Tibial nerve (tissue), 4 donors: Measurements from ENCODE around the gene ARMC9. TPM values are rescaled to one million over a fixed set of nuclear protein-coding genes. Genes with fewer than 3 reads are reported as not detected.
"Not testable (repeated sequence)": the region's sequence is repeated elsewhere in the genome, so short reads cannot be mapped to it uniquely, and the experiment has no call there.

Source experiments
- DNase-seq, 2 donors: peaks; one replicate each; pipeline ENCODE4 v3.0.0-alpha.2; 2019; ENCODE audit warnings: low spot score in 2 of 2
- H3K27ac ChIP-seq, 4 donors: fragments of 200-600 bp; sonication (generic) in 3 of 4; one replicate each; pipeline ENCODE4 v1.5.1; 2017 to 2019; ENCODE audit warnings: mild to moderate bottlenecking in 1 of 4
- H3K27me3 ChIP-seq, 2 donors: fragments of 200-600 bp; sonication (generic) in 1 of 2; one replicate each; pipeline versions ENCODE4 v1.5.1 to v1.6.0; 2017 to 2019
- H3K36me3 ChIP-seq, 3 donors: fragments of 200-600 bp; sonication (generic); one replicate each; pipeline ENCODE4 v1.5.1; 2018 to 2019
- H3K4me1 ChIP-seq, 4 donors: fragments of 200-600 bp; sonication (generic) in 3 of 4; one replicate each; pipeline ENCODE4 v1.5.1; 2017 to 2019
- H3K4me3 ChIP-seq, 4 donors: fragments of 200-600 bp; sonication (generic) in 3 of 4; one replicate each; pipeline ENCODE4 v1.5.1; 2017 to 2019; ENCODE audit warnings: mild to moderate bottlenecking in 1 of 4, moderate library complexity in 1 of 4
- H3K9me3 ChIP-seq, 4 donors: fragments of 200-600 bp; sonication (generic) in 3 of 4; one replicate each; pipeline ENCODE4 v1.5.1; 2017 to 2019
- CTCF ChIP-seq, 5 experiments: fragments of 200-600 bp in 3 of 5; fragments of 450-650 bp in 2 of 5; sonication (generic) in 3 of 5; IDR thresholded peaks; one replicate each; pipeline ENCODE4 v1.5.1; 2016 to 2019; ENCODE audit warnings: antibody characterized with exemption in 5 of 5, mild to moderate bottlenecking in 3 of 5, moderate library complexity in 2 of 5
- EP300 ChIP-seq, 2 donors: sonication (generic); formaldehyde crosslinking; IDR thresholded peaks; one replicate each; pipeline ENCODE4 v1.6.1; 2017; ENCODE audit warnings: antibody characterized with exemption in 2 of 2, mild to moderate bottlenecking in 1 of 2
- POLR2A ChIP-seq, 2 donors: fragments of 450-650 bp; IDR thresholded peaks; one replicate each; pipeline ENCODE4 v1.6.1; 2017; ENCODE audit warnings: antibody characterized with exemption in 2 of 2, mild to moderate bottlenecking in 2 of 2, moderate library complexity in 2 of 2
- WGBS, 2 donors: methylation state at CpG; one replicate each; pipeline ENCODE4 v1.1.5; 2018; 5-methylcytosine and 5-hydroxymethylcytosine counted together
- total RNA-seq, 4 donors: library from RNA; depleted of rRNA; stranded (reverse); fragments of >200 nt; gene quantifications; one replicate each; pipeline ENCODE4 v1.1.0, GENCODE V29; 2016

Gene ARMC9
- total RNA-seq, 4 donors from 2014 or later, result 8.7 to 30.0 (median 18.6) TPM

- Histone ChIP-seq H3K27ac (no peak overlapping the region), H3K4me1 (peaks cover 0 to 14% (median 3%) of the 10 kb centered on the region in 4 donors), H3K4me3 (no peak overlapping the region), H3K36me3 (peaks cover 0 to 14% (median 0%) of the 10 kb centered on the region in 3 donors), H3K27me3 (no peaks in the 10 kb centered on the region), H3K9me3 (no peaks in the 10 kb centered on the region)
- no peak for DNase-seq
- 90 to 91% methylated on average over 8 of the region's 8 CpGs for WGBS, 2 donors
- TF ChIP-seq CTCF (IDR thresholded peaks at IDR 0.05) (no peak), POLR2A (IDR thresholded peaks at IDR 0.05) (no peak), EP300 (IDR thresholded peaks at IDR 0.05) (no peak)
These were observed 146.4 kb downstream of the ARMC9 start for GRCh38 chr2:231344851-231345250.

- H3K36me3 ChIP-seq, result peaks cover 0 to 14% (median 0%) of the 10 kb centered on the region in 3 donors
- WGBS, 2 donors, result 78 to 90% methylated on average over 5 of the region's 5 CpGs
- DNase-seq, result no peak
These were observed 148.7 kb downstream of the ARMC9 start for GRCh38 chr2:231347081-231347480.

GRCh38 chr2:231347638-231348037 lies 149.2 kb downstream of the ARMC9 start:
- Histone ChIP-seq H3K4me3 (no peak overlapping the region), H3K36me3 (peaks cover 0 to 14% (median 0%) of the 10 kb centered on the region in 3 donors), H3K4me1 (peaks cover 0 to 14% (median 3%) of the 10 kb centered on the region in 4 donors), H3K27ac (no peak overlapping the region), H3K9me3 (no peaks in the 10 kb centered on the region), H3K27me3 (no peaks in the 10 kb centered on the region)
- no peak for DNase-seq
- WGBS, 2 donors, result 94 to 100% methylated on average over 1 of the region's 1 CpG
- TF ChIP-seq EP300 (IDR thresholded peaks at IDR 0.05), result no peak
- TF ChIP-seq CTCF (IDR thresholded peaks at IDR 0.05), result no peak
- TF ChIP-seq POLR2A (IDR thresholded peaks at IDR 0.05), result no peak

More at GRCh38 chr2:231347081-231347480, 148.7 kb downstream of the ARMC9 start:
- Histone ChIP-seq H3K9me3 (no peaks in the 10 kb centered on the region), H3K27ac (no peak overlapping the region), H3K4me3 (no peak overlapping the region), H3K4me1 (peaks cover 0 to 14% (median 3%) of the 10 kb centered on the region in 4 donors), H3K27me3 (no peaks in the 10 kb centered on the region)
- TF ChIP-seq POLR2A (IDR thresholded peaks at IDR 0.05), result no peak

- TF ChIP-seq EP300 (IDR thresholded peaks at IDR 0.05) (no peak), CTCF (IDR thresholded peaks at IDR 0.05) (no peak), POLR2A (IDR thresholded peaks at IDR 0.05) (no peak)
- no peaks in the 10 kb centered on the region for H3K9me3 ChIP-seq
- WGBS, 2 donors, result 64 to 69% methylated on average over 2 of the region's 2 CpGs
- H3K4me1 ChIP-seq, result peaks cover 0 to 14% (median 3%) of the 10 kb centered on the region in 4 donors
- H3K4me3 ChIP-seq, result no peak overlapping the region
- no peak overlapping the region for H3K27ac ChIP-seq
- H3K36me3 ChIP-seq, result peaks cover 0 to 14% (median 0%) of the 10 kb centered on the region in 3 donors
- no peak for DNase-seq
- H3K27me3 ChIP-seq, result no peaks in the 10 kb centered on the region
These were observed 149.7 kb downstream of the ARMC9 start for GRCh38 chr2:231348173-231348572.

- peaks cover 0 to 14% (median 3%) of the 10 kb centered on the region in 4 donors for H3K4me1 ChIP-seq
- no peak overlapping the region for H3K4me3 ChIP-seq
- DNase-seq, result no peak
- no peaks in the 10 kb centered on the region for H3K27me3 ChIP-seq
- H3K9me3 ChIP-seq, result no peaks in the 10 kb centered on the region
- WGBS, 2 donors, result 43 to 44% methylated on average over 5 of the region's 5 CpGs
- H3K27ac ChIP-seq, result no peak overlapping the region
- peaks cover 0 to 14% (median 0%) of the 10 kb centered on the region in 3 donors for H3K36me3 ChIP-seq
- TF ChIP-seq POLR2A (IDR thresholded peaks at IDR 0.05) (no peak), CTCF (IDR thresholded peaks at IDR 0.05) (no peak), EP300 (IDR thresholded peaks at IDR 0.05) (no peak)
These were observed 150.4 kb downstream of the ARMC9 start for GRCh38 chr2:231348704-231349373.

GRCh38 chr2:231349374-231349735 lies 150.9 kb downstream of the ARMC9 start:
- WGBS, 2 donors, result 83 to 84% methylated on average over 10 of the region's 10 CpGs
- not testable (repeated sequence) for DNase-seq

More at GRCh38 chr2:231349374-231349735, 150.9 kb downstream of the ARMC9 start:
- not testable (repeated sequence) for H3K27ac ChIP-seq, H3K9me3 ChIP-seq, H3K27me3 ChIP-seq, H3K4me3 ChIP-seq
- Histone ChIP-seq H3K36me3 (peaks cover 0 to 14% (median 0%) of the 10 kb centered on the region in 3 donors), H3K4me1 (peaks cover 0 to 14% (median 3%) of the 10 kb centered on the region in 4 donors)
